MG63 (cell line): ENCODE measurements around the gene HHIPL1. TPM values are rescaled to one million over a fixed set of nuclear protein-coding genes. Genes with fewer than 3 reads are reported as not detected.

Experiments used
- DNase-seq: peaks from one replicate; pipeline ENCODE4 v3.0.0-alpha.2; 2020
- H3K27me3 ChIP-seq: fragments of 250-450 bp; sonication (Bioruptor Pico); 2 replicates; pipeline ENCODE4 v1.5.1; 2020; ENCODE audit warnings: mild to moderate bottlenecking, moderate library complexity
- H3K36me3 ChIP-seq: fragments of 250-450 bp; sonication (Bioruptor Pico); 2 replicates; pipeline ENCODE4 v1.5.1; 2020; ENCODE audit warnings: mild to moderate bottlenecking, moderate library complexity
- H3K4me3 ChIP-seq: fragments of 250-450 bp; sonication (Bioruptor Pico); 2 replicates; pipeline ENCODE4 v1.5.1; 2020; ENCODE audit warnings: mild to moderate bottlenecking, moderate library complexity
- H3K9me3 ChIP-seq: fragments of 250-450 bp; sonication (Bioruptor Pico); 2 replicates; pipeline ENCODE4 v1.5.1; 2020; ENCODE audit warnings: mild to moderate bottlenecking, moderate library complexity
- total RNA-seq: library from RNA; depleted of rRNA; stranded (reverse); fragments of >200 nt; shearing (Covaris generic); gene quantifications from 2 replicates; pipeline ENCODE4 v1.2.3, GENCODE V29; 2014; ENCODE audit warnings: low replicate concordance

Gene HHIPL1
- total RNA-seq, 1 experiment from 2014 or later: not detected

- Histone ChIP-seq H3K36me3 (no peaks in the 10 kb centered on the region), H3K4me3 (no peak overlapping the region), H3K9me3 (no peaks in the 10 kb centered on the region)
Measured at GRCh38 chr14:99686557-99687283, 41.8 kb downstream of the HHIPL1 start.

GRCh38 chr14:99687284-99688209, 42.6 kb downstream of the HHIPL1 start:
- no peaks in the 10 kb centered on the region for H3K9me3 ChIP-seq
- no peak for DNase-seq
- H3K36me3 ChIP-seq: no peaks in the 10 kb centered on the region
- no peaks in the 10 kb centered on the region for H3K27me3 ChIP-seq
- no peak overlapping the region for H3K4me3 ChIP-seq

More at GRCh38 chr14:99686557-99687283, 41.8 kb downstream of the HHIPL1 start:
- no peaks in the 10 kb centered on the region for H3K27me3 ChIP-seq
- no peak for DNase-seq

- DNase-seq: no peak
- Histone ChIP-seq H3K36me3 (no peaks in the 10 kb centered on the region), H3K27me3 (no peaks in the 10 kb centered on the region), H3K9me3 (no peaks in the 10 kb centered on the region), H3K4me3 (no peak overlapping the region)
Measured at GRCh38 chr14:99688210-99688581, 43.3 kb downstream of the HHIPL1 start.

- Histone ChIP-seq H3K9me3 (no peaks in the 10 kb centered on the region), H3K4me3 (no peak overlapping the region), H3K36me3 (no peaks in the 10 kb centered on the region), H3K27me3 (no peaks in the 10 kb centered on the region)
- DNase-seq: no peak
Measured at GRCh38 chr14:99688629-99689028, 43.7 kb downstream of the HHIPL1 start.

- no peak for DNase-seq
- H3K4me3 ChIP-seq: no peak overlapping the region
- H3K27me3 ChIP-seq: no peaks in the 10 kb centered on the region
- H3K9me3 ChIP-seq: no peaks in the 10 kb centered on the region
- H3K36me3 ChIP-seq: no peaks in the 10 kb centered on the region
Measured at GRCh38 chr14:99689266-99690236, 44.6 kb downstream of the HHIPL1 start.

- DNase-seq: no peak
- Histone ChIP-seq H3K27me3 (no peaks in the 10 kb centered on the region), H3K9me3 (no peaks in the 10 kb centered on the region), H3K4me3 (no peak overlapping the region), H3K36me3 (no peaks in the 10 kb centered on the region)
Measured at GRCh38 chr14:99690636-99691035, 45.7 kb downstream of the HHIPL1 start.

- Histone ChIP-seq H3K36me3 (no peaks in the 10 kb centered on the region), H3K27me3 (no peaks in the 10 kb centered on the region), H3K9me3 (no peaks in the 10 kb centered on the region), H3K4me3 (no peak overlapping the region)
- no peak for DNase-seq
Measured at GRCh38 chr14:99691111-99691885, 46.4 kb downstream of the HHIPL1 start.

- no peak for DNase-seq
- Histone ChIP-seq H3K27me3 (no peaks in the 10 kb centered on the region), H3K9me3 (no peaks in the 10 kb centered on the region), H3K36me3 (no peaks in the 10 kb centered on the region), H3K4me3 (no peak overlapping the region)
Measured at GRCh38 chr14:99693918-99694317, 49.0 kb downstream of the HHIPL1 start.

GRCh38 chr14:99696929-99697328, 52.0 kb downstream of the HHIPL1 start:
- Histone ChIP-seq H3K4me3 (no peak overlapping the region), H3K9me3 (no peaks in the 10 kb centered on the region), H3K27me3 (no peaks in the 10 kb centered on the region), H3K36me3 (no peaks in the 10 kb centered on the region)
- DNase-seq: no peak

GRCh38 chr14:99698236-99698635, 53.3 kb downstream of the HHIPL1 start:
- H3K9me3 ChIP-seq: peaks cover 3% of the 10 kb centered on the region; the same call in 1 of the 2 replicates

GRCh38 chr14:99698642-99699041, 53.7 kb downstream of the HHIPL1 start:
- Histone ChIP-seq H3K27me3 (no peaks in the 10 kb centered on the region), H3K36me3 (no peaks in the 10 kb centered on the region), H3K9me3 (peaks cover 3% of the 10 kb centered on the region; the same call in 1 of the 2 replicates), H3K4me3 (no peak overlapping the region)
- no peak for DNase-seq

More at GRCh38 chr14:99698236-99698635, 53.3 kb downstream of the HHIPL1 start:
- Histone ChIP-seq H3K4me3 (no peak overlapping the region), H3K36me3 (no peaks in the 10 kb centered on the region), H3K27me3 (no peaks in the 10 kb centered on the region)
- DNase-seq: no peak

GRCh38 chr14:99699085-99699760, 54.3 kb downstream of the HHIPL1 start:
- peaks cover 3% of the 10 kb centered on the region; the same call in 1 of the 2 replicates for H3K9me3 ChIP-seq
- H3K27me3 ChIP-seq: no peaks in the 10 kb centered on the region
- no peaks in the 10 kb centered on the region for H3K36me3 ChIP-seq
- no peak for DNase-seq
- H3K4me3 ChIP-seq: no peak overlapping the region

- no peak overlapping the region for H3K4me3 ChIP-seq
- H3K36me3 ChIP-seq: no peaks in the 10 kb centered on the region
- DNase-seq: no peak
- peaks cover 3% of the 10 kb centered on the region; the same call in 1 of the 2 replicates for H3K9me3 ChIP-seq
- H3K27me3 ChIP-seq: no peaks in the 10 kb centered on the region
Measured at GRCh38 chr14:99699861-99700260, 54.9 kb downstream of the HHIPL1 start.

GRCh38 chr14:99700379-99700778, 55.5 kb downstream of the HHIPL1 start:
- H3K27me3 ChIP-seq: no peaks in the 10 kb centered on the region
- H3K36me3 ChIP-seq: no peaks in the 10 kb centered on the region
- no peak overlapping the region for H3K4me3 ChIP-seq
- H3K9me3 ChIP-seq: peaks cover 3% of the 10 kb centered on the region; the same call in 1 of the 2 replicates
- no peak for DNase-seq

- no peak for DNase-seq
- Histone ChIP-seq H3K4me3 (no peak overlapping the region), H3K36me3 (no peaks in the 10 kb centered on the region), H3K27me3 (no peaks in the 10 kb centered on the region), H3K9me3 (peaks cover 3% of the 10 kb centered on the region; the same call in 1 of the 2 replicates)
Measured at GRCh38 chr14:99701260-99701659, 56.3 kb downstream of the HHIPL1 start.
